NOMO-1 treated with dmso at 0.1 percent for 144 hours (cell line): ENCODE data around the gene IL37.
"Not testable (repeated sequence)": the region's sequence is repeated elsewhere in the genome, so short reads cannot be mapped to it uniquely, and the experiment has no call there.

Source experiments
- DNase-seq: peaks from one replicate; lab custom pipeline; 2025; ENCODE audit not compliant: unreplicated experiment; lab: John Stamatoyannopoulos, UW

The IL37 gene

DNA sequence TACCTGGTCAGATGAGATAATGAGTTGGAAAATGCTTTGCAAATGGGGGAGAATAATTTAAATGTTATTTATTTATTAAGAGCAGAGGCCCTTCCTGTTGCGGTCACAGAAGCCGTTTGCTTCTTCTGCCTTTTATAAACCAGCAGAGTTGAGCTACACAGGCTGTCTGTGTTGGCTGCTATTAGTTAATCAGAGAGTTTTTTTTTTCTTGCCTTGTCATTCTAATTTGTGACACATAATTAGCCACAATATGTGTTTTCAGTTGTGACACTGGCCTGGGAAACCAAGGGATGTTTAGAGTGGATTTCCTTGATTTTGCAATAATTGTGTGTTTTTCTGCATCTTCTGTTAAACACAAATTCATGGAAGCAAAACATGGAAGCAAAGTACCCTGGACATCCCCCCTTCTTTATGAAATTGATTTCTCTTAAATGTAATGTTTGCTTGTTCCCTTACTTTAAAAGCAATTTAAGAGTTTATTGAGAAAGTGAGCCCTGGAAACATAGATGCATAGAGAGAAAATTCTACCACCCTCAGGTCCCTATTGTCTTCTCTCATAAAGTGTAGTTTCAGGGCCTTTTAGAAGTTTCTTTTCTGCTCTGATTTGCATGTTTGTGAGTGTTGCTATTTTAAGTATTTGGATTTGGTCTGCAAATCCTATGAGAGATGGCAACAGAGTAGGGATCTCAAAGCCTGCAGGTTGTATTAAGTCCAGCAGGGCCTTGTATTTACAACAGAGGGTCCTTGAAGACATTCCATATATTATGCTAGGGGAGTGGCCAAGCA, 22.8 kb upstream of the IL37 start:
- no peak for DNase-seq

DNA sequence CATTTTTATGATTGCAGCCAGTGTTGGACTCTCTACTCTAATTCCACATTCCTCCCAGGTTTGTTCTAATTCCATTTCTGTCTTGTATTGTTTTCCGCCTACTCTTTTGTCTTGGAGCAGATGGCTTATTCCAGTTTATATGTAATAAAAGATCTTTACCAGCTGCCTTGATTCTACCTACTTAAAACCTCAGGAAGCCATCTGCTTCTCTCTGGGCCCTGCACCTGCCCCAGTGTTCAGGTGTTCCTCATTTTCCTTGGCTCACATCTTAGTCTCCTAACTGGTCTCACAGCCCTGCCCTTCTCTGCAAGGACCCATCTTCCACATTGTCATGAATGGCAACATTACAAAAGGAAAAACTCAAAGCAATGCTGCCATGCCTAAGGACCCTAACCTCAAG, 21.0 kb upstream of the IL37 start:
- DNase-seq = no peak

DNA sequence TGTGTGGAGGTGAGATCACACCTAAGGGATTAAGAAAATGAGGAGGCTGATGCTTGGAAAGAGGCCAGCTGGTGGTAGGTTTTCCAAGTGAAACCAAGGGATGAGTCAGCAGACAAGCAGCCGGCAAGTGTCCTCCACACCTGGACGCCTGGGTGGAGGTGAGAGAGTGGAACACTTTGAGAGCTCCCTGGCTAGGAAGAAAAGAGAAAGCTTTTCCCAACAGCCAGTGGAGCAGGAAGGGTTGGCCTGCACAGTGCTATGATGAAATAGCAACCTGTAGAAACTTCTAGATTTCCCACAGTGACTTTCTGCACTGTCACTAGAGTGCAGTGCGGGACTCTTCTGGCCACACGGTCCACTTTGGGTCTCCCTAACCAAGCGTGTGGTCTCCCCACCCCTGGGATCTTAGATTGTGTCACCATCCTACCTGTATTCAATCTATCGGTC, 19.6 kb upstream of the IL37 start:
- DNase-seq = no peak

DNA sequence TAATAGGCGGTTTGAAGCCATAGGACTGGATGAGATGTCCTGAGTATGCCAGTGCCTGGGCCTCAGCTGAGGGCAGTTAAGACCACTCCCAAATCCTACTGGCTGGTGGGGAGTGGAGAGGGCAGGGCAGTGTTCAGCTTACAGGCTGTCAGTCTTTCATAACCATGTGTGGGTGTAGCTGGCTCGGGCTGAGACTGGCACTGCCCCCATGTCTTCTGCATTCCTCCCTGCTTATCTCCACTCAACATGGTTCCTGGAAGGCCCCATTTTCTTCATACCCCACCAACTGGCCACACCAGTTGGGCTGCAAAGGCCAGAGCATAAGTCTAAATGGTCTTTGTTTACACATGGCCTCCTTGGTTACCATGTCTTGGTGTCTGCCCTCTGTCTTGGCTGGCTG, 17.2 kb upstream of the IL37 start:
- no peak for DNase-seq

DNA sequence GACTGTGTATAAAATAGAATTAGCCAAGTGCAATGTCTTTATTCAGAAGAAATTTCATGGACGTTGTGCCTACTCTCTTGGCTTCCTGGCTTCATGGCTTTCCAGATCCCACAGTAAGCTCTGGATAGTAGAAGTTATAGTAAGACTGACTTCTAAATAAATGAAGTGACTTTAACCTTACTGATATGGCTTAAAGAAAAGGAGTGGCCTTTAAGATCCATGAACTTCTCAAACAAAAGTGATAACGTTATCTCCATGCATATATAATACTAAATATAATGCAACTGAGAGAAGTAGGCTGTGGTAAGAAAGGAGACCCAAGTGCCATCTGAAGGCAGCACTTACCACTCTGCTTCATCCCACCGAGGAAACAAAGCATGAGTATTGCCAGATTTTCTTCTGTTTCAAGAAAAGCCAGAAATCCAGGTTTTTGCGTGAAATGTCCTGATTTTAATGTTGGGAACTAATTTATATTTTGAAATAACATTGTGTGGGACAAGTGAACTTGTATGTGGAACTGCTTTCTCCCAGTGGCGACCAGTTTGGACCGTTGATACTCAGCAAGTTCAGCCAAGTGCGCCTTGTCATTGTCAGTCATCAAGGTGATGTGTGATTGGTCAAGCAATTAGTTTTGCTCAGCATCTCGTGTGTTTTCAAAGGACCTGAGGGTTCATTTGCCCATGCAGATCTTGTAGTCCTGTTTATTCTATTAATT, 13.9 kb upstream of the IL37 start:
- DNase-seq = no peak

DNA sequence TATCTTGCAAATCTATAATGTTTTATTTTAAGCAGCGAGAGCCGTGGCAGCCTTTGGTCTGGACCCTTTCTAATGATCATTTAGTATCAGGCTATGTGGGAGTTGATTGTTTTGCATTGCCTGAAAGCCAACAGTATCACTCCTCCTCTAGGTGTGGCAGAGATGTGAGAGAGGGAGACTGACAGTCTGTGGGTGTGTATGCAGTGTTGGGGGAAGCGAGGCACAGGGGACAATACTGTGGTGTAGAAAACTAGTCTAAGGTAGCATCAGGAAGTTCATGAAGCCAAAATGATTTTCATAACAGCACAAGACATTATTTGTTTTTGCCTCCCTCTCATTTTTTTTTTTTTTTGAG, 13.4 kb upstream of the IL37 start:
- no peak for DNase-seq

DNA sequence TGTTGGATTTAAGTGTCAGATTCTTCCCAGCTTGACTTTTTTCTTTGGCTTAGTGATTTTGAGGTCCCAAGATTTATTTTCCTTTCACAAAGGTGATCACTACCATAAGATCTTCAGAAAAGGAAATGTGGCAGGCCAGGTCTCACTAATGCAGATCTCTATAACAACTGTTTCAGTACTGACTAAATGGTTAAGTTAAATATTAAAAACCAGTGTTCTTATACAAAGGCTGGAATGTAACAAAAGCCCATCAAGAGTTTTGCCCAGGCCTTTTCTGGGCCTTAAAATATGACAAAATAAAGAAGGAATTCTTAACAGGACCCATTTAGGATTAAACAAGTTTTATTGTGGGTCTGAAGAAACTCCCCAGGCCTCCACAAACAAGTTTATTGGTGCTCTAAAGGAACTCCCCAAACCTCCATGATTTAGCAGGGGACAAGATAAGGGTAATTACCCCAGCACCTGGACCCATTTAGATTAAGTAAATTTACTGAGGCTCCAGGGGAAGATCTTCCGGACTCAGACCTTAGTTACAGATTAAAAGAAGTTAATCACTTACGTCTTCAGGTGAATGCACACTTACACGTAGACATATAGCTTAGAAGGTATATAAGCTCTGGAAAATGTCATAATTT, 9.4 kb upstream of the IL37 start:
- not testable (repeated sequence) for DNase-seq

DNA sequence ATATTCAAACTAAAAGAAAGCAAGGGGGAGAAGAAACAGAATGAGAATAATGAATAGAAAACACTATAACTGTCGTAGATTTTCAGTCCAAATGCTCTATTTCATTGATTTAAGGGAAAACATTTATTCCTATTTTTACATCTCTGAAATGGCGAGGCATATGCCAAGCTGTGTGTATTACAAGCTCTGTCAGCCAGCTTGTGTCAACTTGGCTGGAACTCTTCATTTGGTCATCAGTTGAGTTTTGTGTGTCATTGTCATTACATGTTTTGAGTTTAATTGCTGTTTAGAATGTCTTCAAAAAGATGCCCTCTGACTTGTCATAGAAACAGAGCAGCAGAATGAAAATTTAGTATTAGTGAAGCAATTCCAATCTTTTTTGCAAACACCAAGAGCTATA, 8.1 kb upstream of the IL37 start:
- no peak for DNase-seq

DNA sequence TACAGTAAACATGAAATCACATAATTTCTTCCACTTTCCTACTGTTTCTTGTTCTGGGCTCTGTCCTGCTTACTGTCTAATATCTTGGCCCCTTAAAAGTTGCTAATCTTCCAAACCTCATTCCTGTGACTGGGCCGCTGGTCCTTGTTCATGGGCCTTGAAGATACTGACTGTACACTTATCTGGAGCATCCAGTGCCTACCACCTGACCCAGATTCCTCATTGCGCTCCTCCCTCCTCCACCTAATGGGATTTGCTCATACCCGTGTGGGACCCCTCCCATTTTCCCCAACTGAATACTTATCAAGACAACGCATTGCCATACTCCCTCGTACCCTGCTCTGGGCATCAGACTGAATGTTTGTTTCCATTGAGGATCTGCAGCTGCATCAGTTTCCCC, 6.1 kb upstream of the IL37 start:
- DNase-seq = no peak

DNA sequence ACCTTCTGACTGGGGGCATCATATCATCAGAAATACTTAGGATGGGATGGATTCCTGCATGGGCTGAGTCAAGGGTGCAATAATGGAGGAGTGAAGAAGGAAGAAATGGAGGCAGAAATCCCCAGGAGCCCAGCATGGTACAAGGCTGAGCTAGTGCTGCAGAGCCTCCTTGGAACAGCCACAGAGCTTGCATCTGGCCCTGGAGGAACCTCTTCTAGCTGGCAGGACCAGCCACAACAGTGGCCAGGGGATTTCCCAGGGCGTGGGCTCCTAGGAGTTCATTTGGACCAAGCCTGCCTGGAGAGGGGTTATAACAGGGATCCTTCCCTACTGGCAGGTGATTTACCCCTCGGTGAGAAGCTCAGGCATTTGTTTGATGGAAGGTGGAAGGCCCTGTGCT, 4.7 kb upstream of the IL37 start:
- DNase-seq = no peak

DNA sequence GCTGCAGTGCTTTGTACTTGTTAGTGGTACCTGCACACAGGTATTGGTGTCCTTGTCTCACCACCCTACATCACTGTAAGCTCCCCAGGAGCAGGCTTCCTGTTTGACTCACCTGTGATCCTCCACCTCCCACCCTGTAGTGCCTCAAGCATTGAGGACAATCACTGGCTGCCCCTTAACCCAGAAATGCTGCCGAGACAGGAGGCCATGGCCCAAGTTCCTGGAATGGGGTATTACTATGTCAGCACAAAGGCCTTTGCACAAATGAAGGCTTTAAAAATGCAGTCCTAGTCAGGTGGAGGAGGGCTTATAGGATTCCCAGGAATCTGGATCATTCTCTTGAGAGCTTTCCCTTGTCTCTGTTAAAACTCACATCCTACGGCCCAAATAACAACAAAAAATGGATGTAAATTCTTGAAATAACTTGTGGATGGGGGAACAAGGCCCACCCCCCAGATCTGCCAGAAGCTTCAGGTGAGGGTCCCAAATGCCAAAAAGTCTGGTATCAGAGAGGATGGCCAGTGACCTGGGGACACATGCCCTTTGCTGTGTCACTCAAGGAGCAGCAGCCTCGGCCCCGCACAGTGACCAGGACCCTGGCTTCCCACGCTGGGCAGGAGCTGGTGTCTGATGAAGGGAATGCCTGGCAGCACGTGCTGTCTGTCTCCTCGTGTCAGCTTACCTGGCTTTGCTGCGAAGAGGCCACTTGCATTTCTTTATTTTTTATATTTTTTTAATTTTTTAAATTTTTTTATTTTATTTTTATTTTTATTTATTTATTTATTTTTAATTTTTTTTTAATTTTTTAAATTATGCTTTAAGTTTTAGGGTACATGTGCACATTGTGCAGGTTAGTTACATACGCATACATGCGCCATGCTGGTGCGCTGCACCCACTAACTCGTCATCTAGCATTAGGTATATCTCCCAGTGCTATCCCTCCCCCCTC, 3.7 kb upstream of the IL37 start:
- DNase-seq = no peak

DNA sequence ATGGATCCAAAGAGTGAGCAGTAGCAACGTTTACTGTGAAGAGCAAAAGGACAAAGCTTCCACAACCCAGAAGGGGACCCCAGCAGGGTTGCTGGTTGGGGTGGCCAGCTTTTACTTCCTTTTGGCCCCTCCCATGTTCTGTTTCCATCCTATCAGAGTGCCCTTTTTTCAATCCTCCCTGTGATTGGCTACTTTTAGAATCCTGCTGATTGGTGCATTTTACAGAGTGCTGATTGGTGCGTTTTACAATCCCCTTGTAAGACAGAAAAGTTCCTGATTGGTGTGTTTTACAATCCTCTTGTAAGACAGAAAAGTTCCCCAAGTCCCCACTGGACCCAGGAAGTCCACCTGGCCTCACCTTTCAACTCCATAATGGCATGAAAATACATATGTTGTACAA, 2.4 kb upstream of the IL37 start:
- not testable (repeated sequence) for DNase-seq

DNA sequence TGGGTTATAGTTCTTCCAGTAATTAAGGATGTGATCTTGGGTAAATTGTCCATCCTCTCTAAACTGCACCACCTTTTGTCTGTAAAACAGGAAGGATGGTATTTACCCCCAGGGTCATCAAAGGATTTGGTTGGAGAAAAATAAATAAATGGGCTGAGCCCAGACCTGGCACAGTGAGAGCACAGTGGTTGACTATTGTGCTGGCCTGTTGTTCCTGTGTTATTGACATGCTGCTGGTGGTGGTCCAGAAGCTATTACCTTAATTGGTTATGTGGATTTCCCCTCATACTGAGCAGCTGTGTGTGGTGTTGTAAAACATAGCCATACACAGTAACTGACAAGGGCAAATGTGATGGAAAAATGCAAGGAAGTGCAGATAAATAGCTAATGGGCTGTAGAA, 746 bp upstream of the IL37 start:
- no peak for DNase-seq

DNA sequence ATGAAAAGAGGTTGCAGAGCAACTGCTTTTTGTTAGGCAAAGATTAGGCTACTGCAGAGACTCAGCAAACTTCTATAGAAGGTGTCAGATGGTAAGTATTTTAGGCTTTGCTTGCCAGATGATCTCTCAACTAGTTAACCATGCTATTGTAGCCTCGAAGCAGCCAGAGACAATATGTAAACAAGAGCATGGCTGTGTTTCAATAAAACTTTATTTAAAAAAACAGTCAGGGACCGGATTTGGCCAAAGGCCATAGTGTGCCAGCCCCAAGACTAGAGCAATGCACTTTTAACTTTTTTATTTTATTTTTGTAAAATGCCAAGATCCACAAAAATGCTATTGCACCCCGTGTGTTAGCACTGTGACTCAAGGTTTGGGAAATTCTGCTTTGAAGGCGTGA, 1.4 kb downstream of the IL37 start:
- DNase-seq = no peak

DNA sequence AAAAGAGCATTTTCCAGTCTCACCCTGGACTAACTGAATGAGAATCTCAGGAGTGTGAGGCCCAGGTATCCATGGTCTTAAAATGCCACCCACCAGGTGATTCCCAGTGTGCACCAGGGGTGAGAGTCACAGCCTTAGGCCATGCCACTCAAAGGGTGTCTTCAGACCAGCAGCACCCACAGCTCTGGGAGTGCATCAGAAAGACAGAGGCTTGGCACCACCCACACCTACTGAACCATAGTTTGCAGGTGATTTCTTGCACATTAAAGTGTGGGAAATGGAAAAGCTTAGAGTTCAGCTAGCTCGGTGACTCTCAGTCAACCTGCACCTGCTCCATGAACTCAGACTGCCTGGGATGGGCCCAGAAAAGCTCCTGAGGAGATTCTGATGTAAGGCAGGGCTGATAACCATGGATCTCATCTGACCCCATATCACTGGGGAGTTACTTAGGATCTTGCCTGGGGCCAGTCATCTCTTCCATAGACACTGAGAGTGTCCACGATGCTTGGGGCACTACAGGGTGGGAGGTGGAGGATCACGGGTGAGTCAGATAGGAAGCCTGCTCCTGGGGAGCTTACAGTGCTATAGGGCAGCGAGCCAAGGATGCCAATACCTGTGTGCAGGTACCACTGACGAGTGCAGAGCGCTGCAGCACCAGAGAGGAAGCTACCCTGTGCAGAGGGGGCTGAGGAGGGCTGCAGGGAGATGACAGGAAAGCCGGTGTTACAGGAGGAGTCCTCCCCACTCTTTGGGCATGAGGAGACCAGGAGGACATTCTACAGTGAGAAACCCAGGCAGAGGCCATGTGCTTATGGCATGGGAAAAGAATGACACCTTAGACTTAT, 4.6 kb downstream of the IL37 start:
- DNase-seq = no peak

DNA sequence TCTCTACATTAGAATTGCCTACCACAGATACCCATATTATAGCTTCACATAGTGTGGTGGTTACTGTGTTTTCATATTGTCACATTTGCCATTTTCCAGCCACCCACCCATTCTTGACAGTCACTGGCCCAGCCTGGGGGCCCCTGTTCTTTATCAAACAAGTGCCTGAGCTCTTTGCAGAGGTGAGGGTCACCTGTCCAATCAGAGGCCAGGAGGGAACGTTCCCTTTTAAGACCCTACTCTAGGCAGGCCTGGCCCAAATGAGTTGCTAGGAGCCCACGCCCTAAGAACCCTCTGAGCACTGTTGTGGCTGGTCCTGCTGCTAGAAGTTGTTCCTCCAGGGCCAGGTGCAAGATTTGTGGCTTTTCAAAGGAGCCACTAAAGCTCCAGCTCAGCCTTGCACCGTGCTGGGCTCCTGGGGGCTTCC, 5.2 kb downstream of the IL37 start:
- no peak for DNase-seq

DNA sequence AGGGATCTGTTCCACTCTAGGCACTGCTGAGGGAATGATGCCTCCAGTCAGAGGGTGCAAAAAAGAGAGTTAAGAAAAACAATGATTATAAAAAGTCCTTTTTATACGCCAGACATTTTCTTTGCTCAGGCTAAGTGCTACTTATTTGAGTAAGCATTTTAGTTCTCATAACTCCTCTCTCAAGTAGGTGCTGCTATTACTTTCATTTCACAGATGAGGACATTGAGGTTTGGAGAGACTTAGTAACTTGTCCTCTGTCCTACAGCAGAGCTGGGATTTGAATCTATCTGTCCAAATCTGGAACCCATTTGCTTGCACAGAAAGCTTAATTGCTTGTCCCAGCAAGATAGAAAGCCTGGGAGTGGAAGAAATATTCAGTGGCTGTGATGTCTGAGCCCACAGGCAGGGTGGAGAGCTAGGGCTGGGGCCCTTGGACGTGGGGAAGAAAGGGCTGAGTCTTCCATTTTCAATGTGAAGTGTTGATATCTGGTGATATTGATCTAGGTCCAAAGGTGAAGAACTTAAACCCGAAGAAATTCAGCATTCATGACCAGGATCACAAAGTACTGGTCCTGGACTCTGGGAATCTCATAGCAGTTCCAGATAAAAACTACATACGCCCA, 5.8 kb downstream of the IL37 start:
- no peak for DNase-seq

DNA sequence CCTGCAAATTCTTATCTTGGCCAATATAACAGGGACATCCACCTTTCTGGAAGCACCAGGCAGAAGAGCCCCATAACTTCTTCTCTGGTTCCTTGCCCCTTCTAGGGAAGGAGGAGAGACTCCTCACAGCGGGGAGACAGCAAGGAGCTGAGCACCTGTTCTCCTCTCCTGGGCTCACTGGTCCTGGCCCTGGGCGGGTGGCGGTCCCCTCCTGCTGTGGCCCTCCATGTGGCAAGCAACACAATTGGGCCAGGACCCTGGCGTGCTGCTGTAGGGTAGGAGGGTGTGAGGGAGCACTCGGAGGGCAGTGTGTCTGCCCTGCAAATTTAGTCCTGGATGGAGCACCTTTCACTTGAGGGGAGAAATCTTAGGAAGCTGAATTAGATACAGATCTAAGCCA, 6.9 kb downstream of the IL37 start:
- no peak for DNase-seq

DNA sequence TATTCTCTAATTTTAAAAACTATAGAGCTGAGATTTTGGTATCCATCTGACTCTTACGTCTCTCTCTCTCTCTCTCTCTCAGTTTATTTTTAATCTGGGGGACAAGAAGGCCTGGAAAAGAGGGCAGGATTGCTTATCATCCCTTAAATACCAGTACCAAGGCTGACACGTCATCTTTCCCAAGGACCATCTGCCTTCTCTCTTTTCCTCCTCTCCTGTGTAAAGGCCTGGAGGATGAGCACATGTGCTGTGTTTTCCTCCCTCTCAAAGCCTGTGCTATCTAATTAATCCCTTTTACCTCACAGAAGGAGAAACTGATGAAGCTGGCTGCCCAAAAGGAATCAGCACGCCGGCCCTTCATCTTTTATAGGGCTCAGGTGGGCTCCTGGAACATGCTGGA, 7.3 kb downstream of the IL37 start:
- no peak for DNase-seq

DNA sequence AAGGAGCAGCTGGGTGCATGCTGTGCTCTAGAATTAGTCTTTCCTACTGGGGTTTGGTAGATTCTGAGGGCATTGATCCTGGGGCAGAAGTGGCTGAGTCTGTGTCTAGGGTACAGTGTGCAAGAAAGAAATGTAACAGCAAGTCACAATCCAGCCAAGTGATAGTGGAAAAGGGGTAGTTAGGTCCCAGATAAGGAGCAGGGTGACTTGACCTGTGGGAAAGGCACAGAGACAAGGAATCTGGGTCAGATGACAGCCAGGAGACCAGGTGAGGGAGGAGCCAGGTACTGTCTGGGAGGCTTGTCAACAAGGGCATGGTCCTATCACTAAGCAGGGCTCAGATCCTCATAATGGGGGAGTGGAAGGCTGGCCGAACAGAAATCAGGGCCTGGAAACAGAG, 8.1 kb downstream of the IL37 start:
- DNase-seq = no peak
